Lower leg skin (tissue), 4 donors: ENCODE data around the gene COL17A1. TPM values are rescaled to one million over a fixed set of nuclear protein-coding genes. Genes with fewer than 3 reads are reported as not detected.

ENCODE experiments used
- DNase-seq, 2 donors: peaks; one replicate each; pipeline ENCODE4 v3.0.0-alpha.2; 2019; ENCODE audit warnings: low spot score in 2 of 2
- H3K4me3 ChIP-seq: fragments of 200-600 bp; sonication (generic); 2 replicates; pipeline ENCODE4 v1.5.1; 2017; ENCODE audit warnings: mild to moderate bottlenecking, low read depth; ENCODE audit not compliant: poor library complexity, severe bottlenecking
- POLR2A ChIP-seq, 2 donors: fragments of 450-650 bp; IDR thresholded peaks; one replicate each; pipeline ENCODE4 v1.6.1; 2016 to 2017; ENCODE audit warnings: antibody characterized with exemption in 2 of 2, mild to moderate bottlenecking in 1 of 2, moderate library complexity in 1 of 2
- WGBS, 2 donors: methylation state at CpG; one replicate each; pipeline ENCODE4 v1.1.5; 2018; 5-methylcytosine and 5-hydroxymethylcytosine counted together
- intact Hi-C: fragments of 100-400 bp; cut with DNase I; formaldehyde crosslinking; loops from one replicate; pipeline ENCODE4 v1.15.0; 2023; ENCODE audit warnings: low total_unique reads
- total RNA-seq, 4 donors: library from RNA; depleted of rRNA; stranded (reverse); fragments of >200 nt; gene quantifications; one replicate each; pipeline ENCODE4 v1.1.0, GENCODE V29; 2016
- TF ChIP-seq, protein P1 (sequence below), 3 donors: fragments of 450-650 bp; IDR thresholded peaks; one replicate each; pipeline ENCODE4 v1.5.1; 2016; ENCODE audit warnings: antibody characterized with exemption in 3 of 3, mild to moderate bottlenecking in 3 of 3, moderate library complexity in 2 of 3

The COL17A1 gene
- total RNA-seq = 1,000 to 10,000 TPM in 1 of 4 donors, 100 to 1,000 TPM in 3; 653 to 1,410 (median 857) TPM

GRCh38 chr10:104085801-104086400, at the start of gene COL17A1:
COL17A1 (minus strand) TSS chr10:104085880; CDS start chr10:104080673, 5,207 bp downstream.
- no peak within 1 kb of the TSS for H3K4me3 ChIP-seq

DNA sequence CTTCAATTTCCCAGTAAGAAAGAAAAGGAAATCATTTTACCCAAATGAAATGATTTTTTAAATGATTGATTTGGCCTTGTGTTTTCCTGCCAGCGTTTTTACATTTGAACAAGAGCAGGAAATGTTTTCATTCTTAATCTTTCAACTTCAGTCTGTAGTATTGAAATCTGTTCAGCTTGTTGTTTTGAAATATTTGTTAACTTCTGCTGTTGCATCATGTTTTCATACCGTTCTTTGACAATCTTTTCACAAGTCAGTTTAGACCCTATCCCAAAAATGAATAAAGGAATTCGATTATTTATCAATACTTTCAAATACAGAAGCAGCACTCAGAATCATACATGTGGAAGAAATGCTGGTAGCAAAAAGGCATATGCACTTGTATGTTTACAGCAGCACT, 44.4 kb upstream of the COL17A1 start:
- intact Hi-C loops = no loop called here
- WGBS, 2 donors = 71% methylated on average over 3 of the region's 3 CpGs
- H3K4me3 ChIP-seq = no peak overlapping the region
- no peak for TF ChIP-seq POLR2A (IDR thresholded peaks at IDR 0.05)
- TF ChIP-seq, protein P1, sequence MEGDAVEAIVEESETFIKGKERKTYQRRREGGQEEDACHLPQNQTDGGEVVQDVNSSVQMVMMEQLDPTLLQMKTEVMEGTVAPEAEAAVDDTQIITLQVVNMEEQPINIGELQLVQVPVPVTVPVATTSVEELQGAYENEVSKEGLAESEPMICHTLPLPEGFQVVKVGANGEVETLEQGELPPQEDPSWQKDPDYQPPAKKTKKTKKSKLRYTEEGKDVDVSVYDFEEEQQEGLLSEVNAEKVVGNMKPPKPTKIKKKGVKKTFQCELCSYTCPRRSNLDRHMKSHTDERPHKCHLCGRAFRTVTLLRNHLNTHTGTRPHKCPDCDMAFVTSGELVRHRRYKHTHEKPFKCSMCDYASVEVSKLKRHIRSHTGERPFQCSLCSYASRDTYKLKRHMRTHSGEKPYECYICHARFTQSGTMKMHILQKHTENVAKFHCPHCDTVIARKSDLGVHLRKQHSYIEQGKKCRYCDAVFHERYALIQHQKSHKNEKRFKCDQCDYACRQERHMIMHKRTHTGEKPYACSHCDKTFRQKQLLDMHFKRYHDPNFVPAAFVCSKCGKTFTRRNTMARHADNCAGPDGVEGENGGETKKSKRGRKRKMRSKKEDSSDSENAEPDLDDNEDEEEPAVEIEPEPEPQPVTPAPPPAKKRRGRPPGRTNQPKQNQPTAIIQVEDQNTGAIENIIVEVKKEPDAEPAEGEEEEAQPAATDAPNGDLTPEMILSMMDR (IDR thresholded peaks at IDR 0.05) = no peak
- no peak for DNase-seq

More at GRCh38 chr10:104085801-104086400, at the start of gene COL17A1:
- intact Hi-C loops = no loop called here
- TF ChIP-seq, protein P1 (IDR thresholded peaks at IDR 0.05) = no peak
- no peak for TF ChIP-seq POLR2A (IDR thresholded peaks at IDR 0.05)
- DNase-seq = no peak
- WGBS, 2 donors = 37 to 48% methylated on average over 3 of the region's 3 CpGs

DNA sequence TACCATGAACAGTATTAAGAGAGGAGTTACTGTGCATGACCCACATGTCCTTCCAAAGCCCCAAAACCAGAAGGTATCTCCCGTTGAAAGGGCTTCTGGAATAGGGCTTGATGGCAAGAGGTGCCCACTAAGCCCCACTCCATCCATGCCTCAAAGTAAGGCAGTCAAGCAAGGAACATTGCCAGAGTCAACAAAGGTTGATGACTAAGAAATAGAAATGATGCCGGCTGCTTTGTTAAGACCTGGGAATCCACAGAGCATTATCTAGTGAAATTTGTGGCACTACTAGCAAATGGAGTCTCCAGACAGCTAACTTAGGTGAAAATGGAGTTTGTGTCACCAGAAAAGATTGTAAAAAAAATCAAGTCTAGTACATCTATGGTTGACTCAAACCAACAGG, 42.5 kb upstream of the COL17A1 start:
- DNase-seq = no peak
- H3K4me3 ChIP-seq = no peak overlapping the region
- intact Hi-C loops = no loop called here
- WGBS, 2 donors = 79 to 82% methylated on average over 2 of the region's 2 CpGs
- TF ChIP-seq, protein P1 (IDR thresholded peaks at IDR 0.05) = no peak
- TF ChIP-seq POLR2A (IDR thresholded peaks at IDR 0.05) = no peak

GRCh38 chr10:104127411-104127810, 41.7 kb upstream of the COL17A1 start:
- no peak for DNase-seq
- intact Hi-C loops = no loop called here
- WGBS, 2 donors = 73 to 85% methylated on average over 2 of the region's 2 CpGs
- no peak overlapping the region for H3K4me3 ChIP-seq
- no peak for TF ChIP-seq POLR2A (IDR thresholded peaks at IDR 0.05)
- TF ChIP-seq, protein P1 (IDR thresholded peaks at IDR 0.05) = no peak

GRCh38 chr10:104123397-104123796, 37.7 kb upstream of the COL17A1 start:
- 43 to 57% methylated on average over 1 of the region's 1 CpG for WGBS, 2 donors
- H3K4me3 ChIP-seq = no peak overlapping the region
- intact Hi-C loops = no loop called here
- no peak for DNase-seq
- TF ChIP-seq, protein P1 (IDR thresholded peaks at IDR 0.05) = no peak
- TF ChIP-seq POLR2A (IDR thresholded peaks at IDR 0.05) = no peak
